ENCODE results near the gene AUTS2.
A peak's percentile ranks its signal among the peaks of the same experiment; 100 is the strongest.

AUTS2 gene

DNA sequence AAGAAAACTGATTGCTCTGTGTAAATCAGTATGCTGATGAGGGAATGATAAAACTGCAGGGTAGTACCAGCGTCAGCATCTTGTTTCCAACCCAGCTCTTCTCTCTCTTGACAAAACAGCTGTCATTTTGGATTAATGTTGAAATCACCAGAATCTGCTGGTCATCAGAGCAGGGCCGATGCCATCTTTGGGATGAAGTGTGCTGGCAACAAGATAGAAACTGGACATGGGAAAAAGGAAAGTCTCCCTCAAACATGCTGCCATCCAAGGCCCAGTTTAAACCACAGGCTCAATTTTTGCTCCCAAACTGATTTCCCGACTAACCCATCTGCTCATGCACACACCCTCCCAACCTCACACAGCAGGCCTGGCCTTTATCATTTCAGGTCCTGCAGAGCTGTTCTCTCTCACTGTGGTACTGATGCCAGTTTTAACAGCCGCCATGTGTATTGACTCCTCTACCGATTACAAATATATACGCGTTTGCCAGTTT is 285.2 kb downstream of the AUTS2 start:
- no peaks in the 10 kb centered on the region for H3K9me3 Mint-ChIP-seq
- DNase-seq (ENCODE audit: low spot score), result no peak
- H3K4me3 Mint-ChIP-seq, result no peak overlapping the region
- H3K27me3 Mint-ChIP-seq (ENCODE audit: low read depth), result no peaks in the 10 kb centered on the region
- no peak overlapping the region for H3K27ac Mint-ChIP-seq
- no peaks in the 10 kb centered on the region for H3K4me1 Mint-ChIP-seq (ENCODE audit: low read depth)
- no peaks in the 10 kb centered on the region for H3K36me3 Mint-ChIP-seq (ENCODE audit: low read depth)

GRCh38 chr7:69885431-69885830 is 287.2 kb downstream of the AUTS2 start:
- Mint-ChIP-seq H3K27ac (no peak overlapping the region), H3K36me3 (ENCODE audit: low read depth) (no peaks in the 10 kb centered on the region), H3K9me3 (no peaks in the 10 kb centered on the region), H3K4me3 (no peak overlapping the region), H3K27me3 (ENCODE audit: low read depth) (no peaks in the 10 kb centered on the region), H3K4me1 (ENCODE audit: low read depth) (no peaks in the 10 kb centered on the region)
- no peak for DNase-seq (ENCODE audit: low spot score)

GRCh38 chr7:69889338-69889975 is 291.2 kb downstream of the AUTS2 start:
- Mint-ChIP-seq H3K9me3 (no peaks in the 10 kb centered on the region), H3K36me3 (ENCODE audit: low read depth) (no peaks in the 10 kb centered on the region), H3K27me3 (ENCODE audit: low read depth) (no peaks in the 10 kb centered on the region)

GRCh38 chr7:69889976-69890351 is 291.7 kb downstream of the AUTS2 start:
- Mint-ChIP-seq H3K27me3 (ENCODE audit: low read depth) (no peaks in the 10 kb centered on the region), H3K9me3 (no peaks in the 10 kb centered on the region), H3K27ac (no peak overlapping the region), H3K4me3 (no peak overlapping the region), H3K4me1 (ENCODE audit: low read depth) (no peaks in the 10 kb centered on the region), H3K36me3 (ENCODE audit: low read depth) (no peaks in the 10 kb centered on the region)
- no peak for DNase-seq (ENCODE audit: low spot score)

More at GRCh38 chr7:69889338-69889975, 291.2 kb downstream of the AUTS2 start:
- DNase-seq (ENCODE audit: low spot score), result no peak
- Mint-ChIP-seq H3K4me1 (ENCODE audit: low read depth) (no peaks in the 10 kb centered on the region), H3K4me3 (no peak overlapping the region), H3K27ac (no peak overlapping the region)

DNA sequence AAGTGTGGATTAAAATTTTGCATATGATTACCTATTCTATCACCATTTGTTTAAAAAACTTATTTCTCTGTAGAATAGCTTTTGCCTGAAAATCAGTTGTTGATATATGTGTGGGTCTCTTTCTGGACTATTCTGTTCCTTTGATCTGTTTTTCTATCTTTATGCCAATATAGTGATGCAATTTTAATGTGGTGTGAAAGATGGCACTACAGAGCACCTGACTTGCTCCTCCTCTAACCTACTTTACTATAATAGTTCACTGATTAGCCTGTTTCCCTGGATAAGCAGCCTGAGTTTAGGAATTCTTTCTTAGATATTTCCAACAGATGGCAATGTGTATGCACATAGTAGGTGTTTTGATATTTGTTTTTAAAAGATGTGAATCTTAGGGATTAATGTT is 294.5 kb downstream of the AUTS2 start:
- H3K27me3 Mint-ChIP-seq (ENCODE audit: low read depth), result no peaks in the 10 kb centered on the region
- no peaks in the 10 kb centered on the region for H3K36me3 Mint-ChIP-seq (ENCODE audit: low read depth)
- no peaks in the 10 kb centered on the region for H3K4me1 Mint-ChIP-seq (ENCODE audit: low read depth)
- H3K9me3 Mint-ChIP-seq, result no peaks in the 10 kb centered on the region
- no peak overlapping the region for H3K27ac Mint-ChIP-seq
- no peak overlapping the region for H3K4me3 Mint-ChIP-seq
- no peak for DNase-seq (ENCODE audit: low spot score)

- DNase-seq (ENCODE audit: low spot score), result no peak
- no peaks in the 10 kb centered on the region for H3K27me3 Mint-ChIP-seq (ENCODE audit: low read depth)
- no peak overlapping the region for H3K27ac Mint-ChIP-seq
- no peak overlapping the region for H3K4me3 Mint-ChIP-seq
- no peaks in the 10 kb centered on the region for H3K9me3 Mint-ChIP-seq
- no peaks in the 10 kb centered on the region for H3K4me1 Mint-ChIP-seq (ENCODE audit: low read depth)
- H3K36me3 Mint-ChIP-seq (ENCODE audit: low read depth), result no peaks in the 10 kb centered on the region
These were observed 295.6 kb downstream of the AUTS2 start for GRCh38 chr7:69893906-69894305.

- Mint-ChIP-seq H3K27ac (no peak overlapping the region), H3K9me3 (no peaks in the 10 kb centered on the region), H3K27me3 (ENCODE audit: low read depth) (no peaks in the 10 kb centered on the region), H3K4me3 (no peak overlapping the region), H3K4me1 (ENCODE audit: low read depth) (no peaks in the 10 kb centered on the region), H3K36me3 (ENCODE audit: low read depth) (no peaks in the 10 kb centered on the region)
- DNase-seq (ENCODE audit: low spot score), result no peak
These were observed 297.2 kb downstream of the AUTS2 start for GRCh38 chr7:69895446-69895845.

DNA sequence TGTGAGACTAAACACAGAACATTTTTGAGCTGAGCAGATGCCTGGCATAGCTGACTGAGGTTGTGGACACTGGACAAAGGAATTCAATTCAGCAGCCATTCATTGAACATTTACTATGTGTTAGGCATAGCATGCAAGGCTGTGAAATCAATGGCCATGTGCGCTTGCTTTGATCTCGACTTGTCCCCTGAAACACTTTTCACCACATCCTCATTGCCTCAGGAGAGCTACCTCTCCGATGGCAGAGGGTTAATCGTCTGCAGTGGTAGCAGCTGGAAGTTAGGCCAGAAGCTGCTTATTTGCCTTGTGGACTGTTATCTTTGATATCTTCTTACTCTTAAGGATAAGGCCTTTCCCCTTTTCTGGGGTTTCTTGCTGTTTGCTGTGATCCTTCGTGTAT is 297.8 kb downstream of the AUTS2 start:
- Mint-ChIP-seq H3K4me1 (ENCODE audit: low read depth) (no peaks in the 10 kb centered on the region), H3K4me3 (no peak overlapping the region), H3K9me3 (no peaks in the 10 kb centered on the region), H3K27ac (no peak overlapping the region), H3K27me3 (ENCODE audit: low read depth) (no peaks in the 10 kb centered on the region), H3K36me3 (ENCODE audit: low read depth) (no peaks in the 10 kb centered on the region)
- no peak for DNase-seq (ENCODE audit: low spot score)

- H3K27me3 Mint-ChIP-seq (ENCODE audit: low read depth), result no peaks in the 10 kb centered on the region
- H3K4me1 Mint-ChIP-seq (ENCODE audit: low read depth), result no peaks in the 10 kb centered on the region
These were observed 299.9 kb downstream of the AUTS2 start for GRCh38 chr7:69898189-69898588.

DNA sequence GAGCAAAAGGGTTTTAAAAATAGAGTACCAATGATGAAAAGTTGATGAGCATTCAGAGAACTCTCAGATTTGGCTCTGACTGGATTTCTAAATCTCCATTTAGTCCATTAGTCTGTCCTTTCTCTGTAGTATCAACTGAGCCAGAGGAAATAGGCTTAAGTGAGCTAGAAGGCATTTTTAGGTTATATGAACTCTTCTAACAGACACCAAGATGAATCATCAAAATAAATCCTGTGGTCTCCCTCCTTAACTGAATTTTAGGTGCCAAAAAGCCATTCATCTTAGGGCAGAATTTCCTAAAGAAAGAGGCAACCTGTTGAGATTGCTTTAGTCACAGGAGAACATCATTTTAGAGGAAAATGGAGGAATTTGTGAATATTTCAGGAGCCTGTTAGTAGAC is 305.1 kb downstream of the AUTS2 start:
- H3K27ac Mint-ChIP-seq, result no peak overlapping the region
- no peaks in the 10 kb centered on the region for H3K4me1 Mint-ChIP-seq (ENCODE audit: low read depth)
- no peaks in the 10 kb centered on the region for H3K9me3 Mint-ChIP-seq
- no peak for DNase-seq (ENCODE audit: low spot score)
- no peaks in the 10 kb centered on the region for H3K36me3 Mint-ChIP-seq (ENCODE audit: low read depth)
- H3K4me3 Mint-ChIP-seq, result no peak overlapping the region
- H3K27me3 Mint-ChIP-seq (ENCODE audit: low read depth), result no peaks in the 10 kb centered on the region

More at GRCh38 chr7:69898189-69898588, 299.9 kb downstream of the AUTS2 start:
- no peaks in the 10 kb centered on the region for H3K36me3 Mint-ChIP-seq (ENCODE audit: low read depth)
- no peak overlapping the region for H3K4me3 Mint-ChIP-seq
- H3K9me3 Mint-ChIP-seq, result no peaks in the 10 kb centered on the region
- no peak overlapping the region for H3K27ac Mint-ChIP-seq
- DNase-seq (ENCODE audit: low spot score), result no peak

GRCh38 chr7:69906283-69906995 is 308.2 kb downstream of the AUTS2 start:
- Mint-ChIP-seq H3K9me3 (no peaks in the 10 kb centered on the region), H3K36me3 (ENCODE audit: low read depth) (no peaks in the 10 kb centered on the region), H3K4me3 (no peak overlapping the region), H3K27me3 (ENCODE audit: low read depth) (no peaks in the 10 kb centered on the region), H3K27ac (no peak overlapping the region), H3K4me1 (ENCODE audit: low read depth) (no peaks in the 10 kb centered on the region)
- peak; percentile 4 for DNase-seq (ENCODE audit: low spot score)

DNA sequence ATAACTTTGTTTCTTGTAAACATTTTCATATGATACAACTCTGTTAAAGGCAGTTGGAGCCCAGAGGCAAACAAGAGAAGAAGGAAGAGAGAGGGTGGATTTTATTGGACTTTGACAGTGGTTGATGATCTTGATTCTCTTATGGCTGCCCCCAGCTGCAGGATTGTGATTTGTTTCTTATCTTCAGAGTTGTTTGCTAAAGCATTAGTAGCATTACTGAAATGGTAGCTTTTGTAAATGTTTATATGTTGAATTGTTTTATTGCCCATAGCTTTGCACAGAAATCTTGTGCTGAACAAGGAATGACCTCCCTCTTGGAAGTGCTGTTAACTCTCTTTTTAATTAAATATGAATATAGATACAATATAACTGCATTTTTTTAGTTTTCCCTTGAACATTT is 309.4 kb downstream of the AUTS2 start:
- no peak overlapping the region for H3K27ac Mint-ChIP-seq

DNA sequence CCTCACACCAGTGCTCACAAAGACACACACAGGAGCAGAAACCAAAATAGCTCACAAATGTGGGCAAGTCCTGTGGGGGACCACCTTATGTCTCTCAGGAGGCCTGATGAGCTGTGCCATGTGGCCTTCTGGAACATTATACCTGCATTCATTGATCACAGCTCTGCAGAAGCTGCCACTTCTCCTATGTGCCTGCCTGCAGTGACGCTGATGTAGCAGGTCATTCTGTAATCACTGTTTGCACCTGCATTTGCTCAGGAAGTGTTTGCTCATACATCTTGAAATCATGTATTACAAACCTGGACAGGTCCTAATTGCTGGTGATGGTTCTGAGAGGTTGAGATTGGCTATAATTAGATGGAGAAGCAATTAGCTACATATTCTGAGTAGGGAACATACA is 310.2 kb downstream of the AUTS2 start:
- H3K27ac Mint-ChIP-seq, result no peak overlapping the region
- H3K36me3 Mint-ChIP-seq (ENCODE audit: low read depth), result no peaks in the 10 kb centered on the region
- H3K9me3 Mint-ChIP-seq, result peaks cover 4% of the 10 kb centered on the region
- H3K4me1 Mint-ChIP-seq (ENCODE audit: low read depth), result no peaks in the 10 kb centered on the region
- DNase-seq (ENCODE audit: low spot score), result no peak
- no peak overlapping the region for H3K4me3 Mint-ChIP-seq
- H3K27me3 Mint-ChIP-seq (ENCODE audit: low read depth), result no peaks in the 10 kb centered on the region

More for the DNA sequence above, 309.4 kb downstream of the AUTS2 start:
- no peaks in the 10 kb centered on the region for H3K27me3 Mint-ChIP-seq (ENCODE audit: low read depth)
- peaks cover 3% of the 10 kb centered on the region for H3K9me3 Mint-ChIP-seq
- H3K4me3 Mint-ChIP-seq, result no peak overlapping the region
- no peaks in the 10 kb centered on the region for H3K4me1 Mint-ChIP-seq (ENCODE audit: low read depth)
- DNase-seq (ENCODE audit: low spot score), result no peak
- no peaks in the 10 kb centered on the region for H3K36me3 Mint-ChIP-seq (ENCODE audit: low read depth)

DNA sequence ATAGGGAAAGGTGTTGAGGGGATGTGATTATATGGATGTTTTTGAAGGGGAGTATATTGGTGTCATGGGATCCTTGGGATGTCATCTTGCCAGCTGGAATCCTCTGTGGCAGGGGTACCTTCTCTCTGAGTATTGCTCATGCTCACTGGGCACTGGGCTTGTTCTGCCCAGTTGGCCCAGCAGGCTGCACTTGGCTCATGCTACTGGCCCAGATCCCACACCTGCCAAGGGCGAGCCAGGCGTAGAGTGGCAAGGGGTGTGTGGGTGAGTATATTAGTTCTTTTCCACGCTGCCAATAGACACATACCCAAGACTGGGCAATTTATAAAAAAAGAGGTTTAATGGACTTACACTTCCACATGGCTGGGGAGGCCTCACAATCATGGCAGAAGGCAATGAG is 311.9 kb downstream of the AUTS2 start:
- Mint-ChIP-seq H3K4me3 (no peak overlapping the region), H3K36me3 (ENCODE audit: low read depth) (no peaks in the 10 kb centered on the region), H3K9me3 (peaks cover 4% of the 10 kb centered on the region), H3K27ac (no peak overlapping the region), H3K27me3 (ENCODE audit: low read depth) (no peaks in the 10 kb centered on the region), H3K4me1 (ENCODE audit: low read depth) (no peaks in the 10 kb centered on the region)
- DNase-seq (ENCODE audit: low spot score), result no peak

DNA sequence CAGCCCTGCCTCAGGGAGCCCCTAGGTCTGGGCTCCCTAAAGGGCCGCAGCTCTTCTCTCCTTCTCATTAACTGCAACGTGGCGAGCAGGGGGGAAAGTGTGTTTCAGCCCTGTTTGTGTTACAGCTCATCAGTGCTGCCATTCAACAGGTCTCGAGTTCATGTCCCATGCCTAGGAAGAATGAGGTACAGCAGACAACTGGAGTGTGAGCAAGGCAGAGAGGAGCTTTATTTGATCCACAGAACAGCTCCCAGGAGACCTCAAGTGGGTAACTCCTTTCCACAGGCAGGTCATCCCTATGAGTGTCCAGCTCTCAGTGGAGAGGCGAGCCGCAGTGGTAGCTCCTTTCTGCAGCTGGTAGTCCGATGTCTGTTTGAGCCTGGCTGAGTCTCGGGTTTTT is 313.1 kb downstream of the AUTS2 start:
- Mint-ChIP-seq H3K27me3 (ENCODE audit: low read depth) (no peaks in the 10 kb centered on the region), H3K9me3 (peaks cover 4% of the 10 kb centered on the region), H3K4me1 (ENCODE audit: low read depth) (no peaks in the 10 kb centered on the region), H3K27ac (no peak overlapping the region), H3K4me3 (no peak overlapping the region), H3K36me3 (ENCODE audit: low read depth) (no peaks in the 10 kb centered on the region)
- DNase-seq (ENCODE audit: low spot score), result no peak

Data from T-helper 2 cell treated with Interferon-gamma antibody and Interleukin-4, amounts not matched to agents 5 μg/mL and 100 μg/mL, for 36 hours (primary cell).